NB4 (cell line): ENCODE data around the gene ACADVL.

Source experiments
- MYC ChIP-seq: IDR thresholded peaks from 2 replicates; pipeline ENCODE4 v1.6.1; 2011; ENCODE audit warnings: low read depth, low read length
- POLR2A ChIP-seq: IDR thresholded peaks from 2 replicates; pipeline ENCODE4 v1.6.1; 2011; ENCODE audit warnings: mild to moderate bottlenecking; ENCODE audit not compliant: insufficient read length; ENCODE audit errors: extremely low read depth
- TF ChIP-seq, protein P1 (sequence below): IDR thresholded peaks from one replicate; pipeline ENCODE4 v1.5.1; 2012; ENCODE audit warnings: low read depth, low read length

DNA sequence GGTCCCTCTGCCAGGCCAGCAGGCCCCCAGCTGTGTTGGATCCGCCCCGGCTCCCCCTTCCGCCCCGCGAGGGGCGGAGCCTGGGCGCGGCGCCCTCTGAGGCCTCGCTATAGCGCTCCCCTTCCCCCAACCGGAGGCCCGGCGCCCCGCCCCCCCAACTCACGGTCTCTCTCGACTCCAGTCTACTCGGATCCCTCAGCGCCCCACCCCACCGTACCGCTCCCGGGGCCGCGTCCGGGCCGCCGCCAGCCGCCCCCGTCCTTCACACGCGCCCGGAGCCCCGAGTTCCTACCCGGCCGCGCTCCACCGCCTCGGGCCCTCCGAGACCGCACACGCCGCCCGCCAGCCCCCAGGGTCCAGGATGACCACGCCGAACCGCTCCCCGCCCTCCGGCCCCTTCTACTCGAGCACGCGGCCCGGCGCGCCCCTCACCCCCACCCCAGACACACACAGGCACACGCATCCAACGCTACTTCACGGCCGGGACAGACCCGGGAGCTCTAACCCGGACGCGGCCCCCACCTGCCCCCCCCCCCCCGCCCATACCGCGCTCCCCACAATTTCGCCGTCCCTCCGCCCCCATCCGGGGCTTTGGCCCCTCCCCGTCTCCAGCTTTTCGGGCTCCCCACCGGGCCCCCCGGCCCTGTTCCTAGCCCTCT, 18.2 kb downstream of the ACADVL start:
- TF ChIP-seq, protein P1, sequence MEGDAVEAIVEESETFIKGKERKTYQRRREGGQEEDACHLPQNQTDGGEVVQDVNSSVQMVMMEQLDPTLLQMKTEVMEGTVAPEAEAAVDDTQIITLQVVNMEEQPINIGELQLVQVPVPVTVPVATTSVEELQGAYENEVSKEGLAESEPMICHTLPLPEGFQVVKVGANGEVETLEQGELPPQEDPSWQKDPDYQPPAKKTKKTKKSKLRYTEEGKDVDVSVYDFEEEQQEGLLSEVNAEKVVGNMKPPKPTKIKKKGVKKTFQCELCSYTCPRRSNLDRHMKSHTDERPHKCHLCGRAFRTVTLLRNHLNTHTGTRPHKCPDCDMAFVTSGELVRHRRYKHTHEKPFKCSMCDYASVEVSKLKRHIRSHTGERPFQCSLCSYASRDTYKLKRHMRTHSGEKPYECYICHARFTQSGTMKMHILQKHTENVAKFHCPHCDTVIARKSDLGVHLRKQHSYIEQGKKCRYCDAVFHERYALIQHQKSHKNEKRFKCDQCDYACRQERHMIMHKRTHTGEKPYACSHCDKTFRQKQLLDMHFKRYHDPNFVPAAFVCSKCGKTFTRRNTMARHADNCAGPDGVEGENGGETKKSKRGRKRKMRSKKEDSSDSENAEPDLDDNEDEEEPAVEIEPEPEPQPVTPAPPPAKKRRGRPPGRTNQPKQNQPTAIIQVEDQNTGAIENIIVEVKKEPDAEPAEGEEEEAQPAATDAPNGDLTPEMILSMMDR, result no peak
- no peak for TF ChIP-seq MYC
- TF ChIP-seq POLR2A, result no peak
